ENCODE data around the gene PCDHGA1. TPM values are rescaled to one million over a fixed set of nuclear protein-coding genes. Genes with fewer than 3 reads are reported as not detected.

The PCDHGA1 gene
- total RNA-seq, 1 donor from 2014 or later: 0.47 TPM

GRCh38 chr5:141362719-141363118 is 32.4 kb downstream of the PCDHGA1 start:
- H3K27ac Mint-ChIP-seq: no peak overlapping the region
- no peak overlapping the region for H3K4me3 Mint-ChIP-seq
- H3K9me3 Mint-ChIP-seq: peaks cover 55% of the 10 kb centered on the region
- H3K27me3 Mint-ChIP-seq (ENCODE audit: low read depth): no peaks in the 10 kb centered on the region
- TF ChIP-seq CTCF (IDR thresholded peaks at IDR 0.05; ENCODE audit: unreplicated experiment): no peak
- no peaks in the 10 kb centered on the region for H3K4me1 Mint-ChIP-seq
- peaks cover 16% of the 10 kb centered on the region for H3K36me3 Mint-ChIP-seq
- DNase-seq (ENCODE audit: low spot score in 2 of 2, unreplicated experiment in 2 of 2): no peak

- peaks cover 59% of the 10 kb centered on the region for H3K9me3 Mint-ChIP-seq
- peaks cover 14% of the 10 kb centered on the region for H3K36me3 Mint-ChIP-seq
- no peak within 1 kb of the TSS for H3K4me3 Mint-ChIP-seq
- no peak for TF ChIP-seq CTCF (IDR thresholded peaks at IDR 0.05; ENCODE audit: unreplicated experiment)
- no peaks in the 10 kb centered on the region for H3K4me1 Mint-ChIP-seq
- no peak for DNase-seq (ENCODE audit: low spot score in 2 of 2, unreplicated experiment in 2 of 2)
- H3K27me3 Mint-ChIP-seq (ENCODE audit: low read depth): no peaks in the 10 kb centered on the region
- no peak within 1 kb of the TSS for H3K27ac Mint-ChIP-seq
Observed at GRCh38 chr5:141363952-141364660, 33.8 kb downstream of the PCDHGA1 start, which contains the start of gene PCDHGA5. Gene PCDHGA5 (plus strand): TSS chr5:141364162. CDS start chr5:141364331, 169 bp downstream.

GRCh38 chr5:141366016-141366896 is 35.9 kb downstream of the PCDHGA1 start:
- Mint-ChIP-seq H3K4me1 (no peaks in the 10 kb centered on the region), H3K27me3 (ENCODE audit: low read depth) (no peaks in the 10 kb centered on the region), H3K27ac (no peak overlapping the region), H3K4me3 (no peak overlapping the region), H3K36me3 (peaks cover 11% of the 10 kb centered on the region), H3K9me3 (peaks cover 58% of the 10 kb centered on the region)
- no peak for DNase-seq (ENCODE audit: low spot score in 2 of 2, unreplicated experiment in 2 of 2)
- TF ChIP-seq CTCF (IDR thresholded peaks at IDR 0.05; ENCODE audit: unreplicated experiment): no peak

- H3K4me3 Mint-ChIP-seq: no peak within 1 kb of the TSS
- no peak for DNase-seq (ENCODE audit: low spot score in 2 of 2, unreplicated experiment in 2 of 2)
- H3K4me1 Mint-ChIP-seq: no peaks in the 10 kb centered on the region
- no peak for TF ChIP-seq CTCF (IDR thresholded peaks at IDR 0.05; ENCODE audit: unreplicated experiment)
- H3K27me3 Mint-ChIP-seq (ENCODE audit: low read depth): no peaks in the 10 kb centered on the region
- H3K9me3 Mint-ChIP-seq: peaks cover 72% of the 10 kb centered on the region
- H3K27ac Mint-ChIP-seq: no peak within 1 kb of the TSS
- H3K36me3 Mint-ChIP-seq: peaks cover 9% of the 10 kb centered on the region
Observed at GRCh38 chr5:141369994-141370848, 39.9 kb downstream of the PCDHGA1 start, which contains the start of gene PCDHGB3. Gene PCDHGB3 (plus strand): TSS chr5:141370242. CDS start chr5:141370395, 153 bp downstream.

All from mesothelial cell of epicardium (in vitro differentiated cells).